ENCODE measurements around the gene CEACAM19. TPM values are rescaled to one million over a fixed set of nuclear protein-coding genes. Genes with fewer than 3 reads are reported as not detected.
"Not testable (repeated sequence)": the region's sequence is repeated elsewhere in the genome, so short reads cannot be mapped to it uniquely, and the experiment has no call there.

The CEACAM19 gene
- total RNA-seq, 2 experiments from 2014 or later = not detected

DNA sequence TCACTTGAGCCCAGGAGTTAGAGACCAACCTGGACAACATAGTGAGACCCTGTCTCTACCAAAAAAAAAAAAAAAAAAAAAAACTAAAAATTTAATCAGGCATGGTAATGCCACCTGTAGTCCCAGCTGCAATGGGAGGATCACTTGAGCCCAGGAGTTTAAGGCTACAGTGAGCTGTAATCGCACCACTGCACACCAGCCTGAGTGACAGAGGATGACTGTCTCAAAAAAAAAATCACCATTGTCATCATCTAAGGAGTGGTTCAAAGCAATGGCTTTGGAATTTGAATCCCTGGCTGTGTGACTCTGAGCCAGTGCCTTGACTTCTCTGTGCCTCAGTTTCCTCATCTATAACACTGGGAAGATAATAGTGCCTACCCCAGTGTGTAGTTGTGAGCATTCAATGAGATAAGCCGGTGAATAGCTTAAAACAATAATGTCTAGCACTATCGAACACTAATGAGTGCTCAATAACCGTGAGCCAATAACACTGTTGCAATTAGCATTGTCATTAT, 46.4 kb upstream of the CEACAM19 start:
- Histone ChIP-seq H3K9me3 (ENCODE audit: low read length) (no peaks in the 10 kb centered on the region), H4K20me1 (ENCODE audit: insufficient read depth, low read length) (no peaks in the 10 kb centered on the region), H3K4me2 (ENCODE audit: low read length) (no peak overlapping the region), H3K4me1 (ENCODE audit: insufficient read depth, low read length, poor library complexity, severe bottlenecking) (no peaks in the 10 kb centered on the region), H2AFZ (ENCODE audit: low read length) (no peak overlapping the region), H3K9me2 (ENCODE audit: insufficient read depth, low read length) (no peaks in the 10 kb centered on the region), H3K27ac (ENCODE audit: low read depth, low read length, poor library complexity, severe bottlenecking) (no peak overlapping the region), H3K4me3 (ENCODE audit: low read depth, low read length, poor library complexity, severe bottlenecking) (no peak overlapping the region), H3K36me3 (ENCODE audit: insufficient read depth, low read length) (no peaks in the 10 kb centered on the region), H3K79me2 (ENCODE audit: insufficient read depth, low read depth, low read length) (no peaks in the 10 kb centered on the region)
- intact Hi-C loops (cut with micrococcal nuclease; ENCODE audit: unreplicated experiment) = no loop called here
- ChIA-PET CTCF (ENCODE audit: unreplicated experiment) (no interaction called here), POLR2A (no interaction called here)
- no TSS peak for BruUV-seq (replicated peaks)
- no peak for TF ChIP-seq EZH2phosphoT487 (IDR thresholded peaks at IDR 0.05; ENCODE audit: borderline replicate concordance, low read depth, low read length)
- TF ChIP-seq, protein P1, sequence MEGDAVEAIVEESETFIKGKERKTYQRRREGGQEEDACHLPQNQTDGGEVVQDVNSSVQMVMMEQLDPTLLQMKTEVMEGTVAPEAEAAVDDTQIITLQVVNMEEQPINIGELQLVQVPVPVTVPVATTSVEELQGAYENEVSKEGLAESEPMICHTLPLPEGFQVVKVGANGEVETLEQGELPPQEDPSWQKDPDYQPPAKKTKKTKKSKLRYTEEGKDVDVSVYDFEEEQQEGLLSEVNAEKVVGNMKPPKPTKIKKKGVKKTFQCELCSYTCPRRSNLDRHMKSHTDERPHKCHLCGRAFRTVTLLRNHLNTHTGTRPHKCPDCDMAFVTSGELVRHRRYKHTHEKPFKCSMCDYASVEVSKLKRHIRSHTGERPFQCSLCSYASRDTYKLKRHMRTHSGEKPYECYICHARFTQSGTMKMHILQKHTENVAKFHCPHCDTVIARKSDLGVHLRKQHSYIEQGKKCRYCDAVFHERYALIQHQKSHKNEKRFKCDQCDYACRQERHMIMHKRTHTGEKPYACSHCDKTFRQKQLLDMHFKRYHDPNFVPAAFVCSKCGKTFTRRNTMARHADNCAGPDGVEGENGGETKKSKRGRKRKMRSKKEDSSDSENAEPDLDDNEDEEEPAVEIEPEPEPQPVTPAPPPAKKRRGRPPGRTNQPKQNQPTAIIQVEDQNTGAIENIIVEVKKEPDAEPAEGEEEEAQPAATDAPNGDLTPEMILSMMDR (conservative IDR thresholded peaks at IDR 0.05; ENCODE audit: low read length) = no peak
- DNase-seq (ENCODE audit: low spot score) = no peak

DNA sequence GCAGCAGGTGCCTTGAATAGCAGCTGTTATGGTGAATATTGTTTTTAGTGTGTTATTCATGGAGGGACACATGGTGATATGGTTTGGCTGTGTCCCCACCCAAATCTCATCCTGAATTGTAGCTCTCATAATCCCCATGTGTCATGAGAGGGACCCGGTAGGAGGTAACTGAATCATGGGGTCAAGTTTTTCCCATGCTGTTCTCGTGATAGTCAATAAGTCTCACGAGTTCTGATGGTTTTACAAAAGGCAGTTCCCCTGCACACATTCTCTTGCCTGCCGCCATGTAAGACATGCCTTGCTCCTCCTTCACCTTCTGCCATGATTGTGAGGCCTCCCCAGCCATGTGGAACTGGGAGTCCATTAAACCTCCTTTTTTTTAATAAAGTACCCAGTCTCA, 45.6 kb upstream of the CEACAM19 start:
- DNase-seq (ENCODE audit: low spot score); H2AFZ ChIP-seq (ENCODE audit: low read length); H3K36me3 ChIP-seq (ENCODE audit: insufficient read depth, low read length); POLR2A ChIA-PET; H3K4me3 ChIP-seq (ENCODE audit: low read depth, low read length, poor library complexity, severe bottlenecking); intact Hi-C loops (cut with micrococcal nuclease; ENCODE audit: unreplicated experiment); H3K79me2 ChIP-seq (ENCODE audit: insufficient read depth, low read depth, low read length); H3K9me2 ChIP-seq (ENCODE audit: insufficient read depth, low read length); H4K20me1 ChIP-seq (ENCODE audit: insufficient read depth, low read length); H3K4me1 ChIP-seq (ENCODE audit: insufficient read depth, low read length, poor library complexity, severe bottlenecking); BruUV-seq (replicated peaks); CTCF ChIA-PET (ENCODE audit: unreplicated experiment); H3K9me3 ChIP-seq (ENCODE audit: low read length); H3K4me2 ChIP-seq (ENCODE audit: low read length); H3K27ac ChIP-seq (ENCODE audit: low read depth, low read length, poor library complexity, severe bottlenecking): not testable (repeated sequence)

DNA sequence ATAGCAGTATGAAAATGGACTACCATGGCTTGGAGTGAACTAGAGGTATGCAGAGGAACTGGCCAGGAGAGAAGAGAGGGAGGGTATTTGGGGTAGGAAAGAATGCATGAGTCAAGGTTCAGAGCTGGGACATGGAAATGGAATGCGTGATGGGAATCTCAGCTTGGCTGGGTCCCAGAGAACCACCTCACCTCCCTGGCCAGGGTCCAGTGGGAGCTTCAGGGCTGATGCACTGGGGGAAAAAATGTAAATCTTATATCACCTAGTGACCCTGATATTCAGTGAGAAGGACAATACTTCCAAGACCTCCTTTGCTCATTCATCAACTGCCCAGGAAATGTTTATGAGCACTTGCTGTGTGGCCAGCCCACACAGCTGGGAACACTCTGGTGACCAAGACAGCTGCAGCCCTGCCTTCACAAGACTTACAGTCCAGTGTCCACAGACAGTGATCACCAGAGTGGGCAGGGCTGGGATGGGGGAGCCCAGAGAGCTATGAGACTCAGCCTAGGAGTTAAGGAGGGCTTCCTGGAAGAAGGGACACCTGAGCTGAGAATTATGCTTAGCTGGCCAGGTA, 45.1 kb upstream of the CEACAM19 start:
- CTCF ChIA-PET (ENCODE audit: unreplicated experiment) = no interaction called here
- no peak overlapping the region for H3K4me2 ChIP-seq (ENCODE audit: low read length)

More for the DNA sequence above, 45.1 kb upstream of the CEACAM19 start:
- POLR2A ChIA-PET = no interaction called here
- Histone ChIP-seq H3K79me2 (ENCODE audit: insufficient read depth, low read depth, low read length) (no peaks in the 10 kb centered on the region), H3K4me1 (ENCODE audit: insufficient read depth, low read length, poor library complexity, severe bottlenecking) (no peaks in the 10 kb centered on the region), H2AFZ (ENCODE audit: low read length) (no peak overlapping the region), H3K36me3 (ENCODE audit: insufficient read depth, low read length) (no peaks in the 10 kb centered on the region), H3K9me2 (ENCODE audit: insufficient read depth, low read length) (no peaks in the 10 kb centered on the region), H3K9me3 (ENCODE audit: low read length) (no peaks in the 10 kb centered on the region), H3K4me3 (ENCODE audit: low read depth, low read length, poor library complexity, severe bottlenecking) (no peak overlapping the region), H4K20me1 (ENCODE audit: insufficient read depth, low read length) (no peaks in the 10 kb centered on the region), H3K27ac (ENCODE audit: low read depth, low read length, poor library complexity, severe bottlenecking) (no peak overlapping the region)
- BruUV-seq (replicated peaks) = no TSS peak
- TF ChIP-seq, protein P1 (conservative IDR thresholded peaks at IDR 0.05; ENCODE audit: low read length) = no peak
- no peak for TF ChIP-seq EZH2phosphoT487 (IDR thresholded peaks at IDR 0.05; ENCODE audit: borderline replicate concordance, low read depth, low read length)
- intact Hi-C loops (cut with micrococcal nuclease; ENCODE audit: unreplicated experiment) = no loop called here
- no peak for DNase-seq (ENCODE audit: low spot score)
